GM18909 (cell line): ENCODE data around the gene PAX5.

ENCODE experiments used
- ATAC-seq: cut with Tn5 transposase; IDR thresholded peaks from one replicate; pipeline ENCODE4 v1.9.1; 2021; ENCODE audit warnings: mild to moderate bottlenecking; ENCODE audit not compliant: unreplicated experiment, poor library complexity

The PAX5 gene

DNA sequence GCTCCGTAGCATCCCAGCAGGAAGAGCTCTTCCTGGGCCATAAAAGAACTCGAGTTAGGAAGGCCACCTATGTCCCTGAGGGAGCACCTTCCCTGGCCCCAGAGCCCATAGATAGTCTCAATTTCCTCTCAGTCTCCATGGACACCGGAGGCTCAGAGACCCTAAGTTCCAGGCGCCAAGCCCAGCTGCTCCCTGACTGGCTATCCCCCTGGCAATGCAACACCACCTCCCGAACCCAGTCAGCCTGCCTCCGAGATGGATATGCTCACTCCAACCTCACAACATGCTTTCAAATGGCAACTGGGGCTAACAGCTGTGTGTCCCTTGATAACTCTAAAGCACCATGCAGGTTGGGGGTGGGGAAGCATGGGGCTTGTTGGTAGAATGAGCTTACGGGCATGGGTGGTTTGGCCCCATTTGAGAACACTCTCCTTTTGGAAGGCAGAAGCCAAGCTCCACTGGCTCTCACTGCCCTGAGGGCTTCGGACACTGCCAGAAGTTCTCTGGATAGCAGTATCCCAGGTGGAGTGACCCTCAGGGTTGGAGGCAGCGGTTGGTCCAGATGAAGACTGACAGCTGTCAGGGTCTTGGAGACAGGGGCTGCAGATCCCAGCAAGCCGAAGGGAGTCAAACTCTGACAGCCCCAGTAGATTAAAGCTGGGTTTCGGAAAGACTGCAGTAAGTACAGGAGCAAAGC, 165.3 kb downstream of the PAX5 start:
- no peak for ATAC-seq

DNA sequence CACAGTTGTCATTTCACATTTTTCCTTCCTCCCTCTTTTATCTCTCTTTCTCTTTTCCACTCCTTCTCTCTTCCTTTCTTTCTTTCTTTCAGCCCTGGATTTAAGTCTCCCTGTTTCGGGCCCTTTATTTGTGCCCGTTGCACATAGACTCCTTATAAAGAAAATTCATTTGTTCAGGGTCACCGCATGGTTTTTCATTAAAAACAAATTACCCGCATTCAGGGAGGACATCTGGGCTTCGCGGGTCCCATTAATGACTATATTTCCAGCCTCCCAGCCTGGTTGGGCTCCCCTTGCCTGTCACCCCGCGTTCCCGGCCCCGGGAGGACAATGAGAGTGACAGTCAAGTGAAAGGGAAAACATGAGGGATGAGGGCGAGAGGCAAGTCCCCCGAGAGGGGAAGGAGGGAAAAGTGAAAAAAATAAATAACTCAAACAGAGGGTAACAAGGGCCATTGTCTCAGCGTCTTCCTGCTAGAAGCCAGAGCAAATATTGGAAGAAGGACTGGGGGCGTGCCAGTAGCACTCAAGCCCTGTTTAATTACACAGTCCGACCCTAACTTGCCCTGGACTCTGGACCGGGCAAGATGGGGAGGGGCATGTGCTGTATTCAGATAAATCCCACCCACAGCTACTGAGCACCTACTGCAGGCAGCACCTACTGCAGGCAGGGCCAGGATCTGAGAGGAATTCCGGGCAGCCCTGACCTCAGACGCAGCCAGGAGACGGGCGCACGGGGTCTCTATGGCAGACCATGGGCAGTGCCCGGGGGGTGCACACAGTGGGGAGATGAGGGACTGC, 166.2 kb downstream of the PAX5 start:
- no peak for ATAC-seq

DNA sequence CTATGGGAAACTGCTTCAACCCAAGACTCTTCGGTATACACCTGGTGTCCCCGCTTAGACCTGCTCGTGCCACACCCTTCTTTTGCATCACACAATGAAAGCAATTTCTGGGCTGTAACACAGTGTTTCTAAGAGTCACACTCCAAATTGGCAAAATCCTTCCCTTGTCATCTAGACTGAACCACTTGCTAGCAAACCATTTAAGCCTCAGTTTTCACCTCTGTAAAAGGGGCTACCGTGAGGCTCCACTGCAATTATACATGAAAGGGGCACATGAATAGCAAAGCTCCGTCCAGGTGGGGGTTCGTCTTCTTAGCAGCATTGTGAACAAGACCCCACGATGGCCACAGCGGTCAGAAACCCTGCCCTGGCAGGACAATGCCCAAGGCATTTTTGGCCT, 166.8 kb downstream of the PAX5 start:
- no peak for ATAC-seq

DNA sequence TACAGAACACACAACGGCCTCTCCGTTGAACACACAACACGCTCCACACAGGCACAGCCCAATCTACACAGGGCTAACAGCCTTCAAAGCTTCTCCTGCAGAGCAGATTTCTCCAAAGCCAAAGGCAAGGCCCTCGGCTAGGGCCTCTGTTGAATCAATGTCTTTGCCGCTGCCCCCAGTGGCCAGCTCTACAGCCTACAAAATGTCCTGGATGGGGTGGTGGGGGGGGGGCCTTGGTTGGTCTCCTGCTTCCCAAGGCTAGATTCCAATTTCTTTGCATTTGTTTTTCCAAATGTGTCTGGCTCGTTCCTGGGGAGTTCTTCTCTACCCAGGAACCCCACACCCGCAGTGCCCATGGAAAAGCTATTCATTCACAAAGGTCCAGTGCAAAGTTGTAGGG, 167.2 kb downstream of the PAX5 start:
- no peak for ATAC-seq

DNA sequence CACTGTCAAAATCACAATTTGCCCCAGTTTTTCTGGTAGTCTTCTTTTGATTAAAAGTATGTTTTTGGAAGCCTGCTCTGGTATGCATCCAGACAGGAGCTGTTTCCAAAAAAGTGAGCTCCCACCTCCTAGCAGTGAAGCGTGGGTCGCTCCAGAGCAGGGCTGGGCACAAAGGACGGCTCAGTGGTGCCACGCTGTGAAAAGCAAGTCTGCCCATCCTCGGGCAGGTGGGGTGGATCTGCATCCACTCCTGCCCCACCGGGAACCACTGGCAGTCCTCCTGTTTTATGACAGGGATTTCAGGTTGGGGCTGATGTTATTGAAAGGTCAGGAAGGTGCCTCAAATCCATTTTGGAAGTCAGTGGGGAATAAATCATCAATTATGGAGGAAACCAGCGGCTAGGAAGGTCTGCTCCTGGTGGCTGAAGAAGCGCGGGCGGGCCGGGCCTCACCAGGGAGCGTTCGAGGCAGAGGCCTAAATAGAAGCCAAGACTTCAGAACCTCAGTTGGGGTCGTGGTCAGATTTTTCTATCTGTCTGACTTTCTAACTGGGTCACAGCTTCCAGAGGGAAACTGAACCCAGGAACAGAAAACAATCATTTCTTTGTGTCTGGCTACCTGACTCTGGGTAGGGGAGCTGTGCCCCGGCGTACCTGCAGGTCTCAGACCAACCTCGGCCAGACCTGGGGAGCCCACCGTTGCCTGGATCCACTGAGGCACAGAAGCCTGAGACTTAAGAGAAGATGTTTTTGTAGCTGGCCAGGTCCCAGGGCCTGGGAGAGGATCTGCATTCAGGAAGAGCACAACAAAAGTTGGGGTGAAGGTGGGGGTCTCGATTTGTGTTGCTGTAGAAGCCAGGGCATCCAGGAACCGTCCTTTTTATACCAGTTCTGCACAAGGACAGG, 168.1 kb downstream of the PAX5 start:
- ATAC-seq: no peak

DNA sequence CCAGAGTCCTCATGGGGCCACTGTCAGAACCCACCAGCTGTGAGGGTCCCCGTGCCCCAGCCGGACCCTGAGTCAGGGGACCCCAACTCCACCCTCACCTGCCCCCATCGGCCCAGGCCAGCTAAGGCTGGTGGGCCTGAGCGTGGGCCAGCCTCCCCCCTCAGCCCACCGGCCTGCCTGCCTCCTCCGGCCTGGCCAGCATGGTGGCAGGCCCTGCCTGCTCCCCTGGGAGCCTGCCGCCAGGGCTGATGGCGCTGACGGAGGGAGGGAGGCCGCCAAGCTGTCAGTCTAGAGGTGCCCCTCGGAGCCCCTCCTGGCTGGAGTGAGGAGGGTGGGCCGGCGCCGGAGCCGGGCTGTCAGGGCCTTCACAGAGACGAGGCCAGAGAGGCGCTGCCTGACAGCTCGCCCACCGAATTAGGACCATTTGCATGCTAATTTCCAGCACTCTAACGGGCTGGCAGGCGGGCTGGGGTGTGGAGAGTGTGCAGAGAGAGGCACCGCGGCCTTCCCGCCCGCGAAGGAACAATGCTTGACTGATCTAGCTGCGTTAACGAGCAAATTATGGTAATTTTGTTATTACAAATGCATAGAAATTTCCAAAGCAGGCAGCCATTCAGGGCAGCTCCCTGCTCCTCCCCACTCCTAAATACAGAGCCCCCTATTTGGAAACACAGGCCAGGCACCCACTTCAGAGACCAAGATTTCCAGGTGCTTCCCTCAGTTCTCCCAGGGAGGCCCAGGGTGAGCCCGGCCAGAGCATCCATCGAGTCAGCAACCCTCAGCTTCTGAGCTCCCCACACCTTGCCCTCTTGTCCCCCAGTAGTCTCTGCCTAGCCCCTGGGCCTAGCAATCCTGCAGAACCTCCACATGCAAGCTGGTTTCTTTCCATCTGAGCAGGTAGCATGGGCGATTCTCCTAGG, 169.3 kb downstream of the PAX5 start:
- ATAC-seq: no peak

GRCh38 chr9:36862206-36863145, 171.6 kb downstream of the PAX5 start:
- no peak for ATAC-seq

- ATAC-seq: no peak
Measured at GRCh38 chr9:36861528-36862205, 172.4 kb downstream of the PAX5 start.

- ATAC-seq: no peak
Measured at GRCh38 chr9:36858805-36859375, 175.2 kb downstream of the PAX5 start.

DNA sequence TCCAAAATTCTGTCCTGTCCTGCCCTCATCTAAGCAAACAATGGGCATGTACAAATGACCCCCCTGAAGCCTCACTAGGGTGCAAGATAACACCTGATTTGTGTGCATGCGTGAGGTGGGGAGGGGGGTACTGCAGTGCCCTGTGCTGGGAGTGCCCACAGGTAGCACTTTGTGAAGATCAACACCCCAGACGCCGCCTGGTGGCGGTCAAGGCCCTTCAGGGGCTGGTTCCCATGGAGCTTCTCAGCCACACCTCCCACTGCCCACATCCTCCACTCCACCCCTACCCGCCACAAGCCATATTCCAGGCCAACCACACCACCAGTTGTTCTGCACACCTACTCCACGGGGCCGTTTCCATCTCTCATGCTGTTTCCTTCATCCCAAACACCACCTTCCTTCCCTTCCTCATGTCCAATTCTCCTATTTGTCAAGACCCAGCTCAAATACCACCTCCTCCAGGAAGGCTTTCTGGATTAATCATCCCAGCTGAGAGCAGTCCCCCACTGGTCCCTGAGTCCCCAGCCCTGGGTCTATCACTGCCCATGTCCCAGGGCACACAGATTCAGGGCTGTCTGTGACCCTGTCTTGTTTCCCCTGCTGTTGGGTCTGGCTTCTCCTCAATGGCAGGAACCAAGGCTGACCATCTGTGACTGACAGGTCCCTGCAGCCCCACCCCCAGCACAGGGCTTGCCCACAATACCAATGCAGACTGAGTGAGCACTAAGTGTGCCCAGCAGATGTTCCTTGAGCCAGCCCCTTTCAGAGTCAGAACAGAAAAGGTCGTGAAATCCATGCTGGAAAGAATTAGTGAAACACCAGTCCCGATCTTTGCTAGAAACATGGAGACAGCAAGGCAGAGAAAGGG, 178.4 kb downstream of the PAX5 start:
- no peak for ATAC-seq

GRCh38 chr9:36854751-36855150, 179.3 kb downstream of the PAX5 start:
- ATAC-seq: no peak

- no peak for ATAC-seq
Measured at GRCh38 chr9:36854034-36854433, 180.0 kb downstream of the PAX5 start.

DNA sequence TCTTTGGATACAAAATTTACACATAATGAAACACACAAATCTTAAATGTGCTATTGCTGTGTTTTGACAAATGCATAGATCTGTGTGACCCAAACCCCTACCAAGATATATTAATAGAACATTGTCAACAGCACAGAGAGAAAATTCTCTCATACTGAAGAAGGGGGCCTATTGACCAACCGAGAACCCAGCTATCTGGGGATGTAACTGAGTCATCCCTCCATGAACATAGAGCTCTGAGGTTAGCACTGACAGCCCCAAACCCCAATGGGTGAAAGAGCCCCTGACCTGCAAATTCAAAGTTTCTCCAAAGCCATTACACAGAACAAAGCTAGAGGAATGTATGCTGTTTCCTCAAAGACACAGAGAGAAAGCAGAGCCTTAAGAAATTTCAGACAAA, 180.8 kb downstream of the PAX5 start:
- no peak for ATAC-seq

DNA sequence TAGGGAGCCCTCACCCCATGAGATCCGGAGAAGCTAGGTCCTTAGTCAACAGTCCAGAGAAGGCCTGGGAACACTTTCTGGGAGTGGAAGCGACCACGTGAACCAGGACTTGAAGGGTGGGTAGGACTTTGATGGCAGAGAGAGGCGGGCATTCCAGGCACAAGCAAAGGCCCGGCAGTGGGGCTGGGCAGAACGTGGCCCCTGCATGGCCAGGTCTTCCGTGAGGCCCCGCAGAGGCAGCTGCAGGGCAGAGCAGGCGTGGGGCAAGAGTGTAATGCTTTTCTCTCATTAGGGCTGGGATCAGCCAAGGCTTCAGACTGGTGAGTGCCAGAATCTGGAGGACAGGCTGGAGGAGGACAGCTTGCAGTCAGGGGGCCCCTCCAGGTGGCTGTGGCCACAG, 184.1 kb downstream of the PAX5 start:
- no peak for ATAC-seq

GRCh38 chr9:36848946-36849345, 185.1 kb downstream of the PAX5 start:
- ATAC-seq: no peak

GRCh38 chr9:36847781-36848673, 186.0 kb downstream of the PAX5 start:
- no peak for ATAC-seq
